ENCODE results near the gene ALG14. TPM values are rescaled to one million over a fixed set of nuclear protein-coding genes. Genes with fewer than 3 reads are reported as not detected.

Gene ALG14
- total RNA-seq, 1 experiment from 2014 or later, result 5.7 TPM

DNA sequence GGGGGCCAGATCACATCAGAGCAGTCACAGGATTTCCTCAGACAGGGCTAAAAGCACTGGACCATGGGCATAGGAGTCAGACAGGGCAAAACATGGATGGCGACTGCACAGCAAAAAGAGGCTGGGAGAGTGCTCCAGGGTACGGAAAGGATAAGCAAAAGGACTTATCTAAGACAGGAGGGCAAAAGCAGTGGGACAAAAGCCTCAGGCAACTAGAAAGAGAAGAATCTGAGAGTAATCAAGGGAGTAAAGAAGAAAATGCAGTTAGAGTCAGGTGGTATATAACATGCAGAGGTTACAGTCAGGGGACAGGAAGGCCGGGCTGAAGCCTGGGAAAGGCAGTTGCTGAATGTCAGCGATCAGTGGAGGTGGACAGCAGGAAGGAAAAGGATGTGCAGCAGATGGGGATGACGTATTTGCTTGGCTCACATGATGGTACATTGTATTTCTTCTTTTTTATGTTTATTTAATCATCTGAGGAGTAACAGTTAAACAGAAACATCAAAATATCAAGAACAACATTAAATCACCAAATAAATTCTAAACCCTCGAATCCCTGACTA lies 82.8 kb downstream of the ALG14 start:
- ChIA-PET RAD21 (ENCODE audit: low non-redundant PET in 1 of 2, low total read pairs in 2 of 2, uncharacterized antibody in 2 of 2, unreplicated experiment in 2 of 2) (no interaction called here), CTCF (no interaction called here), POLR2A (no interaction called here)
- Histone ChIP-seq H3K4me1 (ENCODE audit: control insufficient read depth in 1 of 2, insufficient read depth in 2 of 2, low read length in 2 of 2) (no peaks in the 10 kb centered on the region), H3K4me2 (ENCODE audit: low read length) (no peak overlapping the region), H4K20me1 (ENCODE audit: insufficient read depth) (no peaks in the 10 kb centered on the region), H3K9ac (ENCODE audit: low read length) (no peak overlapping the region), H3K9me2 (ENCODE audit: insufficient read depth) (no peaks in the 10 kb centered on the region), H2AFZ (ENCODE audit: low read depth, low read length, poor library complexity, severe bottlenecking) (no peak overlapping the region), H3K36me3 (ENCODE audit: control insufficient read depth in 1 of 2, insufficient read depth in 2 of 2, low read length in 2 of 2) (no peaks in the 10 kb centered on the region), H3K27me3 (ENCODE audit: insufficient read depth, low read length) (no peaks in the 10 kb centered on the region), H3K27ac (ENCODE audit: low read depth, low read length) (no peak overlapping the region), H3K79me2 (ENCODE audit: insufficient read depth, low read length) (no peaks in the 10 kb centered on the region), H3K4me3 (replicated peaks in 1 of 2; ENCODE audit: low read depth in 1 of 2, low read length in 2 of 2) (no peak overlapping the region), H3K9me3 (ENCODE audit: control insufficient read depth in 1 of 2, insufficient read depth in 1 of 2, low read depth in 1 of 2, low read length in 2 of 2) (no peaks in the 10 kb centered on the region)
- ATAC-seq (no peak), DNase-seq (ENCODE audit: low read depth, low spot score) (no peak)
- no TSS peak for BruUV-seq (replicated peaks)
- no peak for TF ChIP-seq EGR1 (IDR thresholded peaks at IDR 0.05; ENCODE audit: low read depth)
- no peak for TF ChIP-seq ZFX (IDR thresholded peaks at IDR 0.05)
- no peak for TF ChIP-seq SIN3A (IDR thresholded peaks at IDR 0.05; ENCODE audit: low read depth)
- TF ChIP-seq YY1 (IDR thresholded peaks at IDR 0.05; ENCODE audit: extremely low read depth, insufficient replicate concordance, low read depth, low read length), result no peak
- TF ChIP-seq, protein P1, sequence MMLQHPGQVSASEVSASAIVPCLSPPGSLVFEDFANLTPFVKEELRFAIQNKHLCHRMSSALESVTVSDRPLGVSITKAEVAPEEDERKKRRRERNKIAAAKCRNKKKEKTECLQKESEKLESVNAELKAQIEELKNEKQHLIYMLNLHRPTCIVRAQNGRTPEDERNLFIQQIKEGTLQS (IDR thresholded peaks at IDR 0.05), result no peak
- TF ChIP-seq, protein P2, sequence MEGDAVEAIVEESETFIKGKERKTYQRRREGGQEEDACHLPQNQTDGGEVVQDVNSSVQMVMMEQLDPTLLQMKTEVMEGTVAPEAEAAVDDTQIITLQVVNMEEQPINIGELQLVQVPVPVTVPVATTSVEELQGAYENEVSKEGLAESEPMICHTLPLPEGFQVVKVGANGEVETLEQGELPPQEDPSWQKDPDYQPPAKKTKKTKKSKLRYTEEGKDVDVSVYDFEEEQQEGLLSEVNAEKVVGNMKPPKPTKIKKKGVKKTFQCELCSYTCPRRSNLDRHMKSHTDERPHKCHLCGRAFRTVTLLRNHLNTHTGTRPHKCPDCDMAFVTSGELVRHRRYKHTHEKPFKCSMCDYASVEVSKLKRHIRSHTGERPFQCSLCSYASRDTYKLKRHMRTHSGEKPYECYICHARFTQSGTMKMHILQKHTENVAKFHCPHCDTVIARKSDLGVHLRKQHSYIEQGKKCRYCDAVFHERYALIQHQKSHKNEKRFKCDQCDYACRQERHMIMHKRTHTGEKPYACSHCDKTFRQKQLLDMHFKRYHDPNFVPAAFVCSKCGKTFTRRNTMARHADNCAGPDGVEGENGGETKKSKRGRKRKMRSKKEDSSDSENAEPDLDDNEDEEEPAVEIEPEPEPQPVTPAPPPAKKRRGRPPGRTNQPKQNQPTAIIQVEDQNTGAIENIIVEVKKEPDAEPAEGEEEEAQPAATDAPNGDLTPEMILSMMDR (IDR thresholded peaks at IDR 0.05 in 2 of 3, conservative IDR thresholded peaks at IDR 0.05 in 1 of 3; ENCODE audit: borderline replicate concordance in 1 of 3, insufficient read depth in 1 of 3, low read depth in 2 of 3, low read length in 2 of 3), result no peak
- no peak for TF ChIP-seq SRF (IDR thresholded peaks at IDR 0.05; ENCODE audit: low read depth)
- no peak for TF ChIP-seq EZH2phosphoT487 (IDR thresholded peaks at IDR 0.05; ENCODE audit: borderline replicate concordance)
- TF ChIP-seq, protein P3, sequence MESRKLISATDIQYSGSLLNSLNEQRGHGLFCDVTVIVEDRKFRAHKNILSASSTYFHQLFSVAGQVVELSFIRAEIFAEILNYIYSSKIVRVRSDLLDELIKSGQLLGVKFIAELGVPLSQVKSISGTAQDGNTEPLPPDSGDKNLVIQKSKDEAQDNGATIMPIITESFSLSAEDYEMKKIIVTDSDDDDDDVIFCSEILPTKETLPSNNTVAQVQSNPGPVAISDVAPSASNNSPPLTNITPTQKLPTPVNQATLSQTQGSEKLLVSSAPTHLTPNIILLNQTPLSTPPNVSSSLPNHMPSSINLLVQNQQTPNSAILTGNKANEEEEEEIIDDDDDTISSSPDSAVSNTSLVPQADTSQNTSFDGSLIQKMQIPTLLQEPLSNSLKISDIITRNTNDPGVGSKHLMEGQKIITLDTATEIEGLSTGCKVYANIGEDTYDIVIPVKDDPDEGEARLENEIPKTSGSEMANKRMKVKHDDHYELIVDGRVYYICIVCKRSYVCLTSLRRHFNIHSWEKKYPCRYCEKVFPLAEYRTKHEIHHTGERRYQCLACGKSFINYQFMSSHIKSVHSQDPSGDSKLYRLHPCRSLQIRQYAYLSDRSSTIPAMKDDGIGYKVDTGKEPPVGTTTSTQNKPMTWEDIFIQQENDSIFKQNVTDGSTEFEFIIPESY (IDR thresholded peaks at IDR 0.05; ENCODE audit: extremely low read depth, insufficient replicate concordance, low read length), result no peak
- TF ChIP-seq JUND (IDR thresholded peaks at IDR 0.05), result no peak
- no peak for TF ChIP-seq FOSL1 (IDR thresholded peaks at IDR 0.05; ENCODE audit: low read depth)
- TF ChIP-seq, protein P4, sequence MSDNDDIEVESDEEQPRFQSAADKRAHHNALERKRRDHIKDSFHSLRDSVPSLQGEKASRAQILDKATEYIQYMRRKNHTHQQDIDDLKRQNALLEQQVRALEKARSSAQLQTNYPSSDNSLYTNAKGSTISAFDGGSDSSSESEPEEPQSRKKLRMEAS (IDR thresholded peaks at IDR 0.05), result no peak
- TF ChIP-seq TCF7L2 (IDR thresholded peaks at IDR 0.05; ENCODE audit: borderline replicate concordance, extremely low read depth, insufficient read depth, insufficient read length), result no peak
- no peak for TF ChIP-seq CEBPB (IDR thresholded peaks at IDR 0.05; ENCODE audit: low read depth)
- TF ChIP-seq, protein P5, sequence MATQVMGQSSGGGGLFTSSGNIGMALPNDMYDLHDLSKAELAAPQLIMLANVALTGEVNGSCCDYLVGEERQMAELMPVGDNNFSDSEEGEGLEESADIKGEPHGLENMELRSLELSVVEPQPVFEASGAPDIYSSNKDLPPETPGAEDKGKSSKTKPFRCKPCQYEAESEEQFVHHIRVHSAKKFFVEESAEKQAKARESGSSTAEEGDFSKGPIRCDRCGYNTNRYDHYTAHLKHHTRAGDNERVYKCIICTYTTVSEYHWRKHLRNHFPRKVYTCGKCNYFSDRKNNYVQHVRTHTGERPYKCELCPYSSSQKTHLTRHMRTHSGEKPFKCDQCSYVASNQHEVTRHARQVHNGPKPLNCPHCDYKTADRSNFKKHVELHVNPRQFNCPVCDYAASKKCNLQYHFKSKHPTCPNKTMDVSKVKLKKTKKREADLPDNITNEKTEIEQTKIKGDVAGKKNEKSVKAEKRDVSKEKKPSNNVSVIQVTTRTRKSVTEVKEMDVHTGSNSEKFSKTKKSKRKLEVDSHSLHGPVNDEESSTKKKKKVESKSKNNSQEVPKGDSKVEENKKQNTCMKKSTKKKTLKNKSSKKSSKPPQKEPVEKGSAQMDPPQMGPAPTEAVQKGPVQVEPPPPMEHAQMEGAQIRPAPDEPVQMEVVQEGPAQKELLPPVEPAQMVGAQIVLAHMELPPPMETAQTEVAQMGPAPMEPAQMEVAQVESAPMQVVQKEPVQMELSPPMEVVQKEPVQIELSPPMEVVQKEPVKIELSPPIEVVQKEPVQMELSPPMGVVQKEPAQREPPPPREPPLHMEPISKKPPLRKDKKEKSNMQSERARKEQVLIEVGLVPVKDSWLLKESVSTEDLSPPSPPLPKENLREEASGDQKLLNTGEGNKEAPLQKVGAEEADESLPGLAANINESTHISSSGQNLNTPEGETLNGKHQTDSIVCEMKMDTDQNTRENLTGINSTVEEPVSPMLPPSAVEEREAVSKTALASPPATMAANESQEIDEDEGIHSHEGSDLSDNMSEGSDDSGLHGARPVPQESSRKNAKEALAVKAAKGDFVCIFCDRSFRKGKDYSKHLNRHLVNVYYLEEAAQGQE (IDR thresholded peaks at IDR 0.05; ENCODE audit: low read depth), result no peak
- no peak for TF ChIP-seq POLR2A (IDR thresholded peaks at IDR 0.05; ENCODE audit: borderline replicate concordance, extremely low read depth, insufficient read depth, insufficient read length)
- intact Hi-C loops (cut with micrococcal nuclease), result no loop called here

Data from HCT116 (cell line).